MM.1S (cell line): Measurements from ENCODE around the gene HTR1A.

ENCODE experiments used
- CTCF ChIP-seq: fragments of 300-600 bp; sonication (generic); IDR thresholded peaks from 2 replicates; pipeline ENCODE4 v1.5.1; 2016; ENCODE audit warnings: antibody characterized with exemption, low read length, mixed read lengths
- EZH2 ChIP-seq: fragments of 300-600 bp; sonication (generic); optimal IDR thresholded peaks from 2 replicates; pipeline ENCODE3; 2017; ENCODE audit warnings: low read depth, mild to moderate bottlenecking, antibody characterized with exemption, low read length, mixed read lengths

GRCh38 chr5:63962279-63962678 is at the start of gene HTR1A:
- TF ChIP-seq CTCF (no peak), EZH2 (no peak)
